Fibroblast of lung (primary cell): ENCODE results near the gene APBB1IP.

Source experiments
- EZH2 ChIP-seq: IDR thresholded peaks from 2 replicates; pipeline ENCODE4 v1.5.1; 2012; ENCODE audit warnings: low read length, control low read depth, mild to moderate bottlenecking; ENCODE audit errors: missing control alignments
- TF ChIP-seq, protein P1 (sequence below), 2 donors: IDR thresholded peaks in 1 of 2; conservative IDR thresholded peaks in 1 of 2; 1 replicate in 1 of 2; 2 replicates in 1 of 2; pipeline ENCODE4 v1.5.1; 2011 to 2012; ENCODE audit warnings: low read length in 2 of 2, control low read depth in 1 of 2, inconsistent platforms in 1 of 2, low read depth in 1 of 2, mild to moderate bottlenecking in 1 of 2

DNA sequence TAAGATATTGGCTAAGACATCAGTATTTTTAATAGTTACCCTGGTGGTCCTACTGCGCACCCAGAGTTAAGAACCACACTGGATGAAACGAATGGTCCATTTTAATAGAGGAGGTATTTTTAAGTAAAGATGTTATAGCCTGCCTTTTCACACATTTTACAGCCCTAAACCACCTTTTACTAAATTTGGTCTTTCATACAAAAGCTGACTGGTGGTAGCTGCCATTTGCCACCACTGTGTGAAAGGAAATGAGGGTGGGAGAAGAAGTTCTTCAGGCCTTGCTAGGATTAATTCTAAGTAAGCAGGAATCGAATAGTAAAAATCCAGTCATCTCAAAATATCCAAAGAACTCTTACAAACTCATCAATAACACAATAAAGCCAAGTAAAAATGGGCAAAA lies 15.2 kb upstream of the APBB1IP start:
- TF ChIP-seq, protein P1, sequence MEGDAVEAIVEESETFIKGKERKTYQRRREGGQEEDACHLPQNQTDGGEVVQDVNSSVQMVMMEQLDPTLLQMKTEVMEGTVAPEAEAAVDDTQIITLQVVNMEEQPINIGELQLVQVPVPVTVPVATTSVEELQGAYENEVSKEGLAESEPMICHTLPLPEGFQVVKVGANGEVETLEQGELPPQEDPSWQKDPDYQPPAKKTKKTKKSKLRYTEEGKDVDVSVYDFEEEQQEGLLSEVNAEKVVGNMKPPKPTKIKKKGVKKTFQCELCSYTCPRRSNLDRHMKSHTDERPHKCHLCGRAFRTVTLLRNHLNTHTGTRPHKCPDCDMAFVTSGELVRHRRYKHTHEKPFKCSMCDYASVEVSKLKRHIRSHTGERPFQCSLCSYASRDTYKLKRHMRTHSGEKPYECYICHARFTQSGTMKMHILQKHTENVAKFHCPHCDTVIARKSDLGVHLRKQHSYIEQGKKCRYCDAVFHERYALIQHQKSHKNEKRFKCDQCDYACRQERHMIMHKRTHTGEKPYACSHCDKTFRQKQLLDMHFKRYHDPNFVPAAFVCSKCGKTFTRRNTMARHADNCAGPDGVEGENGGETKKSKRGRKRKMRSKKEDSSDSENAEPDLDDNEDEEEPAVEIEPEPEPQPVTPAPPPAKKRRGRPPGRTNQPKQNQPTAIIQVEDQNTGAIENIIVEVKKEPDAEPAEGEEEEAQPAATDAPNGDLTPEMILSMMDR (conservative IDR thresholded peaks at IDR 0.05 in 1 of 2, IDR thresholded peaks at IDR 0.05 in 1 of 2; ENCODE audit: low read depth in 1 of 2, low read length in 2 of 2): no peak
- TF ChIP-seq EZH2: no peak
